ENCODE data around the gene SCAPER. TPM values are rescaled to one million over a fixed set of nuclear protein-coding genes. Genes with fewer than 3 reads are reported as not detected.
"Not testable (repeated sequence)": the region's sequence is repeated elsewhere in the genome, so short reads cannot be mapped to it uniquely, and the experiment has no call there.

SCAPER gene
- total RNA-seq, 2 experiments from 2014 or later: 31.4 to 32.7 TPM

DNA sequence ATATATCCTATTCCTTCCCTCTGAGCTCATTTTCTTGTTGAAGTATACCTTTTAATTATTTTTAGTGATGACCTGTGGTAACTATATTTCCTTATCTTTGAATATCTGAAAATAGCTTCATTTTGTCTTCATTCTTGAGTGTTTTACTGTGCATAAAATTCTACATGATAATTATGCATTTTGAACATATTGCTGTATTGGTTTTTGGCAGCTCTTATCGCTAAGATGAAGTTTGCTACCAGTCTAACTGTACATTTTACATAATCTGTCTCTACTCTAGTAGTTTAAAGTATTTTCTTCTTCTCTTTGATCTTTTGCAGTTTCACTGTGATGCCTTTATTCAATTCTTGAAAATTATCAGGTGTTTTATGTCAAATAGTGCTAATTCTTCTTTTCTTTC, 379.0 kb downstream of the SCAPER start:
- Mint-ChIP-seq H3K36me3 (ENCODE audit: low read depth) (no peaks in the 10 kb centered on the region), H3K27ac (no peak overlapping the region), H3K9me3 (no peaks in the 10 kb centered on the region), H3K4me1 (ENCODE audit: low read depth) (no peaks in the 10 kb centered on the region), H3K27me3 (no peaks in the 10 kb centered on the region), H3K4me3 (no peak overlapping the region)
- CTCF ChIA-PET: interaction anchor here (0.9 kb wide), 1 partner anchor 46 kb away, joined by 3 read pairs; no protein-coding TSS in a partner anchor
- no peak for ATAC-seq
- intact Hi-C loops (cut with micrococcal nuclease): no loop called here
- POLR2A ChIA-PET: interaction anchor here (0.6 kb wide), 1 partner anchor 14 kb away, joined by 3 read pairs; no protein-coding TSS in a partner anchor
- DNase-seq: no peak
- TF ChIP-seq, protein P1, sequence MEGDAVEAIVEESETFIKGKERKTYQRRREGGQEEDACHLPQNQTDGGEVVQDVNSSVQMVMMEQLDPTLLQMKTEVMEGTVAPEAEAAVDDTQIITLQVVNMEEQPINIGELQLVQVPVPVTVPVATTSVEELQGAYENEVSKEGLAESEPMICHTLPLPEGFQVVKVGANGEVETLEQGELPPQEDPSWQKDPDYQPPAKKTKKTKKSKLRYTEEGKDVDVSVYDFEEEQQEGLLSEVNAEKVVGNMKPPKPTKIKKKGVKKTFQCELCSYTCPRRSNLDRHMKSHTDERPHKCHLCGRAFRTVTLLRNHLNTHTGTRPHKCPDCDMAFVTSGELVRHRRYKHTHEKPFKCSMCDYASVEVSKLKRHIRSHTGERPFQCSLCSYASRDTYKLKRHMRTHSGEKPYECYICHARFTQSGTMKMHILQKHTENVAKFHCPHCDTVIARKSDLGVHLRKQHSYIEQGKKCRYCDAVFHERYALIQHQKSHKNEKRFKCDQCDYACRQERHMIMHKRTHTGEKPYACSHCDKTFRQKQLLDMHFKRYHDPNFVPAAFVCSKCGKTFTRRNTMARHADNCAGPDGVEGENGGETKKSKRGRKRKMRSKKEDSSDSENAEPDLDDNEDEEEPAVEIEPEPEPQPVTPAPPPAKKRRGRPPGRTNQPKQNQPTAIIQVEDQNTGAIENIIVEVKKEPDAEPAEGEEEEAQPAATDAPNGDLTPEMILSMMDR (IDR thresholded peaks at IDR 0.05): no peak

DNA sequence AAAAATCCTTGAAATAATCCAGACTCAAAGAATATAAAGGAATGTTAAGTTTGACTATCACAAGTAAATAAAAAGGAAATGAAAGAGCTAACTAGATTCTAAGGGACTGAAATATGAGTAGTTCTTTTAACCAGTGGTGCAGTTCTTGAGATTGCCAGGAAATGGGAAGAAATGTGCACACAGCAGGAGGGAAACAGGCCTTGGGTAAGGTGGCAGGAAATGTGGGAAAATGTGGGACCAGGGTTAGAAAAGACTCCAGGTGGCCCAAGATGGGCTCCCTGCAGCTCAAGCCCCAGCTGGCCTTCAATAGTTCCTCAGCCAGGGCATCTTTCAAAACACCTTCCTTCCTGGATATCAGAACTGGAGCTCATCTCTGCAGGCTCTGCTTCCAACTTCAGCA, 387.2 kb downstream of the SCAPER start:
- H3K27me3 Mint-ChIP-seq: no peaks in the 10 kb centered on the region
- intact Hi-C loops (cut with micrococcal nuclease): no loop called here
- DNase-seq (no peak), ATAC-seq (no peak)
- no peak overlapping the region for H3K4me3 Mint-ChIP-seq
- ChIA-PET CTCF (interaction anchor here (1.1 kb wide), 1 partner anchor 324 kb away, joined by 4 read pairs; no protein-coding TSS in a partner anchor), POLR2A (interaction anchor here (0.7 kb wide), 1 partner anchor 12 kb away, joined by 3 read pairs; no protein-coding TSS in a partner anchor)
- H3K9me3 Mint-ChIP-seq: no peaks in the 10 kb centered on the region
- no peaks in the 10 kb centered on the region for H3K4me1 Mint-ChIP-seq (ENCODE audit: low read depth)
- TF ChIP-seq, protein P1 (IDR thresholded peaks at IDR 0.05): no peak
- no peaks in the 10 kb centered on the region for H3K36me3 Mint-ChIP-seq (ENCODE audit: low read depth)
- no peak overlapping the region for H3K27ac Mint-ChIP-seq

DNA sequence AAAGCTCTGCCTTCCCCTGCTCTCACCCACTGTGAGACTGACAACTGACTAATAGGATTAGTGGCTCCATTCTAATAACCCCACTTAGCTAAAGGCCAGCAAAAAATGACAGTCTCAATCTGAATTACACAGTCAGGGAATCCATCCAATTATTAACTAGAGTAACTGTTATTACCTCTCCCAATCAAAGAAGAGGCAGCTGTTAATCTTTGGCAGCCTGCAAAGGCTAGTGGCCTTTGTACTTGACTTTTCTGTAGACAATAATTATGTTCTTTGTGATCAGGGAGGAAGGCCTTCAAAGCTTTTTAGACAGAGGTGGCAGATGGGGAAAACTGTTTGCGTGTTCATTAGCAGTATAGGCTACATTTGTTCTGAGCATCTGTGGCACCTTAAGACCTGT, 390.9 kb downstream of the SCAPER start:
- POLR2A ChIA-PET: no interaction called here
- H3K9me3 Mint-ChIP-seq: no peaks in the 10 kb centered on the region
- H3K36me3 Mint-ChIP-seq (ENCODE audit: low read depth): peaks cover 1% of the 10 kb centered on the region
- DNase-seq (no peak), ATAC-seq (no peak)
- CTCF ChIA-PET: no interaction called here
- no peaks in the 10 kb centered on the region for H3K27me3 Mint-ChIP-seq
- TF ChIP-seq, protein P1 (IDR thresholded peaks at IDR 0.05): no peak
- intact Hi-C loops (cut with micrococcal nuclease): no loop called here
- H3K27ac Mint-ChIP-seq: no peak overlapping the region
- no peak overlapping the region for H3K4me3 Mint-ChIP-seq
- H3K4me1 Mint-ChIP-seq (ENCODE audit: low read depth): no peaks in the 10 kb centered on the region

DNA sequence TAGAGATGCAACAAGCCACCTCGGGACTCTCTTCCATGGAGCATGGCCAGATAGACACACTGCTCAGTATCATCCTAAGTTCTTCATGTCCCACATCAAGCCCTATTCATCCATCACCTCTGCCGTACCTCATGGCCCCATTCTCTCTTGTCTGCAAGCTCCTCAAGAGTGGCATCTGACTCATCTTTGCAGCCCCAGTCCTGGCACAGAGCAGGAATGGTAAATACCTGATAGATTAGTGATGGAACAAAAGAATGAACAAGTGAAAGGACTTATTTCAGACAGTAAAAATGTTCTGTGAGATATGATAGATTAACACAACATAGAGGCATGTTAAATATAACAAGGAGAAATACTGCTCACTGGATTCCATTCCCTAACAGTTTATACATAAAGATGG, 392.2 kb downstream of the SCAPER start:
- TF ChIP-seq, protein P1 (IDR thresholded peaks at IDR 0.05): no peak
- peaks cover 1% of the 10 kb centered on the region for H3K36me3 Mint-ChIP-seq (ENCODE audit: low read depth)
- H3K9me3 Mint-ChIP-seq: no peaks in the 10 kb centered on the region
- intact Hi-C loops (cut with micrococcal nuclease): no loop called here
- ATAC-seq (no peak), DNase-seq (no peak)
- H3K4me1 Mint-ChIP-seq (ENCODE audit: low read depth): no peaks in the 10 kb centered on the region
- H3K27ac Mint-ChIP-seq: no peak overlapping the region
- H3K27me3 Mint-ChIP-seq: no peaks in the 10 kb centered on the region
- H3K4me3 Mint-ChIP-seq: no peak overlapping the region
- ChIA-PET POLR2A (no interaction called here), CTCF (no interaction called here)

DNA sequence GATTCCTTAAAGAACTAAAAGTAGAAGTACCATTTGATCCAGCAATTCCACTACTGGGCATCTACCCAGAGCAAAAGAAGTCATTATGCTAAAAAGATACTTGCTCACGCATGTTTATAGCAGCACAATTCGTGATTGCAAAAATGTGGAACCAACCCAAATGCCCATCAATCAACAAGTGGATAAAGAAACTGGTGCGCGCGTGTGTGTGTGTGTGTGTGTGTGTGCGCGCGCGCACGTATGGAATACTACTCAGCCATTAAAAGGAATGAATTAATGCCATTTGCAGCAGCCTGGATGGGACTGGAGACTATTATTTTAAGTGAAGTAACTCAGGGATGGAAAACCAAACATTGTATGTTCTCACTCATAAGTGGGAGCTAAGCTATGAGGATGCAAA, 394.5 kb downstream of the SCAPER start:
- H3K27ac Mint-ChIP-seq; POLR2A ChIA-PET; H3K9me3 Mint-ChIP-seq; H3K4me1 Mint-ChIP-seq (ENCODE audit: low read depth); H3K36me3 Mint-ChIP-seq (ENCODE audit: low read depth); ATAC-seq; H3K27me3 Mint-ChIP-seq; intact Hi-C loops (cut with micrococcal nuclease); DNase-seq; CTCF ChIA-PET; H3K4me3 Mint-ChIP-seq: not testable (repeated sequence)

DNA sequence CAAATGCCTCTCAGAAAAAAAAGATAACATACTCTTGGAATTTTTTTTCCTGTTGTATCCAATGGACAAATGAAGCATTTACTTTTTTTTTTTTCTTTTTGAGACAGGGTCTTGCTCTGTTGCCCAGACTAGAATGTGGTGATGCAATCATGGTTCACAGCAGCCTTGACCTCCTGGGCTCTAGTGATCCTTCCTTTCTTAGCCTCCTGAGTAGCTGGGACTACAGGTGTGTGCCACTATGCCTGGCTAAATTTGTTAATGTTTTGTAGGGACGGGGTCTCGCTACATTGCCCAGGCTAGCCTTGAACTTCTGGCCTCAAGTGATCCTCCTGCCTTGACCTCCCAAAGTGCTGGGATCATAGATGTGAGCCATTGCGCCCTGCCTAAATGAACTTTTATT, 401.3 kb downstream of the SCAPER start:
- no peak overlapping the region for H3K27ac Mint-ChIP-seq
- DNase-seq (no peak), ATAC-seq (no peak)
- H3K27me3 Mint-ChIP-seq: no peaks in the 10 kb centered on the region
- no peak overlapping the region for H3K4me3 Mint-ChIP-seq
- ChIA-PET POLR2A (no interaction called here), CTCF (no interaction called here)
- TF ChIP-seq, protein P1 (IDR thresholded peaks at IDR 0.05): no peak
- H3K9me3 Mint-ChIP-seq: no peaks in the 10 kb centered on the region
- peaks cover 15% of the 10 kb centered on the region for H3K36me3 Mint-ChIP-seq (ENCODE audit: low read depth)
- intact Hi-C loops (cut with micrococcal nuclease): no loop called here
- H3K4me1 Mint-ChIP-seq (ENCODE audit: low read depth): no peaks in the 10 kb centered on the region
